ENCODE measurements around the gene CRACR2B. TPM values are rescaled to one million over a fixed set of nuclear protein-coding genes. Genes with fewer than 3 reads are reported as not detected.

CRACR2B gene
- total RNA-seq, 4 donors from 2014 or later = 82.7 to 373 (median 210) TPM

DNA sequence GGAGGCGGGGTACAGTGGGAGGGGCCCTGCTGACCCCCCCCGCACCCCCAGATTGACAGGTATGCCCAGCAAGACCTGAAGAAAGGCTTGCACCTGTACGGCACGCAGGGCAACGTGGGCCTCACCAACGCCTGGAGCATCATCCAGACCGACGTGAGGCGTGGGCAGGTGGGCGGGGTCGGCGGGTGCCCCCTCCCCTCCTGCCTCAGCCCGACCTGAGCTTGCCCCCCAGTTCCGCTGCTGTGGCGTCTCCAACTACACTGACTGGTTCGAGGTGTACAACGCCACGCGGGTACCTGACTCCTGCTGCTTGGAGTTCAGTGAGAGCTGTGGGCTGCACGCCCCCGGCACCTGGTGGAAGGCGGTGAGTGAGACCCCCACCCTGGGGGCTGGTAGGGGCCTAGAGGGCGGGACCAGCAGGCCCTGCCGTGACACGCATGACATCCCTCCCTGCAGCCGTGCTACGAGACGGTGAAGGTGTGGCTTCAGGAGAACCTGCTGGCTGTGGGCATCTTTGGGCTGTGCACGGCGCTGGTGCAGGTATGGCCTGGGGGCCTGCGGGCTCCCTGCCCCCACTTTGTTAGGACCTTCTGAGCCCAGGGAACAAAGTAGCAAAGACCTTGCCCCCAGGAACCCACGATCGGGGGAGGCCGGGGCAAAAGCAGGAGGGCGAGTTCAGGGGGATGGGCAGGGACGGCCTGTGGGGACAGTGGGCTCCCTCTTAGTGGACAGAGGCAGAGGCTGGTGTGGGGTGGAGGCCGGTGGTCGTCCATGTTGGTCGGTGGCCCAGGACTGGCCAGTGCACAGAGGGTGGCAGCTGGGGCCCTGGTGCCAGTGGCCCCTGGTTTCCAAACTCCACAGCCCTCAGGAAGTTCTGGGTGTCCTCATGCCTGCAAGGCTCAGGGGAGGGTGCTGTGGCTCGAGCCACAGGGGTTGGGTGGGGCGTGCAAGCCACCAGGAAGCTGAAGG, 38.0 kb downstream of the CRACR2B start:
- Histone ChIP-seq H3K27me3 (peaks cover 36% of the 10 kb centered on the region), H3K4me3 (no peak overlapping the region), H3K4me1 (peaks cover 0 to 10% (median 4%) of the 10 kb centered on the region in 4 donors), H3K27ac (no peak overlapping the region), H3K36me3 (no peaks in the 10 kb centered on the region), H3K9me3 (no peaks in the 10 kb centered on the region)
- in situ Hi-C loops (cut with MboI; ENCODE audit: low pct_ligation_motif_present in 1 of 4, low pct_unique_long_range_greater_than_20kb in 1 of 4, low sequenced_read_pairs in 3 of 4) = loop anchor here in 2 of 4 donors (25.0 kb wide), 1 partner anchor 172 kb away; the partner anchor contains the start of gene MUC6 (in 2 of the 2)
- DNase-seq = no peak
- no peak for TF ChIP-seq POLR2A (IDR thresholded peaks at IDR 0.05)
- no peak for TF ChIP-seq POLR2AphosphoS5 (IDR thresholded peaks at IDR 0.05)
- TF ChIP-seq EP300 (IDR thresholded peaks at IDR 0.05; ENCODE audit: low read depth) = no peak
- TF ChIP-seq, protein P1, sequence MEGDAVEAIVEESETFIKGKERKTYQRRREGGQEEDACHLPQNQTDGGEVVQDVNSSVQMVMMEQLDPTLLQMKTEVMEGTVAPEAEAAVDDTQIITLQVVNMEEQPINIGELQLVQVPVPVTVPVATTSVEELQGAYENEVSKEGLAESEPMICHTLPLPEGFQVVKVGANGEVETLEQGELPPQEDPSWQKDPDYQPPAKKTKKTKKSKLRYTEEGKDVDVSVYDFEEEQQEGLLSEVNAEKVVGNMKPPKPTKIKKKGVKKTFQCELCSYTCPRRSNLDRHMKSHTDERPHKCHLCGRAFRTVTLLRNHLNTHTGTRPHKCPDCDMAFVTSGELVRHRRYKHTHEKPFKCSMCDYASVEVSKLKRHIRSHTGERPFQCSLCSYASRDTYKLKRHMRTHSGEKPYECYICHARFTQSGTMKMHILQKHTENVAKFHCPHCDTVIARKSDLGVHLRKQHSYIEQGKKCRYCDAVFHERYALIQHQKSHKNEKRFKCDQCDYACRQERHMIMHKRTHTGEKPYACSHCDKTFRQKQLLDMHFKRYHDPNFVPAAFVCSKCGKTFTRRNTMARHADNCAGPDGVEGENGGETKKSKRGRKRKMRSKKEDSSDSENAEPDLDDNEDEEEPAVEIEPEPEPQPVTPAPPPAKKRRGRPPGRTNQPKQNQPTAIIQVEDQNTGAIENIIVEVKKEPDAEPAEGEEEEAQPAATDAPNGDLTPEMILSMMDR (IDR thresholded peaks at IDR 0.05) = no peak
- WGBS, 2 donors (ENCODE audit: low coverage in 1 of 2) = 67% methylated on average over 39 of the region's 41 CpGs; no CpG with 5 or more reads in 1 of the 2 donors
- intact Hi-C loops (cut with DNase I; ENCODE audit: low total_unique reads) = no loop called here

DNA sequence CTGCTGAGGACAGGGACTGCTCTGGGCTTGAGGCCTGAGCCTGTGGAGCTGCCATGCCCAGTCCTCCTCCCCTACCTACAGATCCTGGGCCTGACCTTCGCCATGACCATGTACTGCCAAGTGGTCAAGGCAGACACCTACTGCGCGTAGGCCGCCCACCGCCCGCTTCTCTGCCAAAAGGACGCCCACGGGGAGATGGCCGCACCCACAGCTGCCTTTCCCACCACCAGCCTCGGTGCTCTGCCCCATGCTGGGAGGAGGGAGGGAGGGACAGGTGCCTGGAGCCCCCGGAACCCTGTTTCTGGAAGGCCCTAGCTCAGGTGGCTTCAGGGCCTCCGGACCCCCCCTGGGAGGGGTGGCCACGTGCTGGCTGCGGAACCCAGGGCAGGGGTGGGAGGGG, 38.8 kb downstream of the CRACR2B start:
- Histone ChIP-seq H3K27me3 (peaks cover 30% of the 10 kb centered on the region), H3K36me3 (no peaks in the 10 kb centered on the region), H3K9me3 (no peaks in the 10 kb centered on the region), H3K27ac (no peak overlapping the region), H3K4me1 (peaks cover 0 to 10% (median 4%) of the 10 kb centered on the region in 4 donors), H3K4me3 (no peak overlapping the region)
- no peak for DNase-seq
- intact Hi-C loops (cut with DNase I; ENCODE audit: low total_unique reads) (no loop called here), in situ Hi-C loops (cut with MboI; ENCODE audit: low pct_ligation_motif_present in 1 of 4, low pct_unique_long_range_greater_than_20kb in 1 of 4, low sequenced_read_pairs in 3 of 4) (loop anchor here in 2 of 4 donors (25.0 kb wide), 1 partner anchor 171 kb away; the partner anchor contains the start of gene MUC6 (in 2 of the 2))
- TF ChIP-seq POLR2A (IDR thresholded peaks at IDR 0.05) = no peak
- TF ChIP-seq POLR2AphosphoS5 (IDR thresholded peaks at IDR 0.05) = no peak
- TF ChIP-seq, protein P1 (IDR thresholded peaks at IDR 0.05) = no peak
- no peak for TF ChIP-seq EP300 (IDR thresholded peaks at IDR 0.05; ENCODE audit: low read depth)
- WGBS, 2 donors (ENCODE audit: low coverage in 1 of 2) = 87% methylated on average over 14 of the region's 14 CpGs; no CpG with 5 or more reads in 1 of the 2 donors

DNA sequence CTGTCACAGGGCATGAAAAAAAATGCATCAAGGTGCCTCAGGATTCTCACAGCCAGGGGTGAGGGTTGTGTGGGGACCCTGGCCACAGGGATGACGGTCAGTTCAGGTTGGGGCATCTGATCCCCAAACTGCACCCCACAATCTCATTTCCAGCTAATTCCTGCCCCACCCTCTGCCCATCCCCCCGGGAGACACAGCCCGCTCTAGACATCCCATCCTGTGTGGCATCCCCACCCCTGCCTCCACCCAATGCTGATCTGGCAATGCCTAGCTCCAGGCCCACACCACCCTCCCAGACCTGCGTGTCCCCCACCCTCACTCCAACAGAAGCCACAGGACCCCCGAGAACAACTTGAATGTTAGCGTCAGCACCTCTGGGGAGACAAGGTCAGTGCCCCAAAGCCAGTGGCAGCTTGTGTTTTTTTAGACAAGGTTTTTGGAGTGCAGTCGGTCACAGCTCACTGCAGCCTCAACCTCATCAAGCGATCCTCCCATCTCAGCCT, 40.2 kb downstream of the CRACR2B start:
- intact Hi-C loops (cut with DNase I; ENCODE audit: low total_unique reads) = no loop called here
- H3K9me3 ChIP-seq = no peaks in the 10 kb centered on the region
- no peak for DNase-seq
- TF ChIP-seq, protein P1 (IDR thresholded peaks at IDR 0.05) = no peak
- TF ChIP-seq POLR2A (IDR thresholded peaks at IDR 0.05) (no peak), POLR2AphosphoS5 (IDR thresholded peaks at IDR 0.05) (no peak), EP300 (IDR thresholded peaks at IDR 0.05; ENCODE audit: low read depth) (no peak)
- no peaks in the 10 kb centered on the region for H3K36me3 ChIP-seq
- no peak overlapping the region for H3K4me3 ChIP-seq
- in situ Hi-C loops (cut with MboI; ENCODE audit: low pct_ligation_motif_present in 1 of 4, low pct_unique_long_range_greater_than_20kb in 1 of 4, low sequenced_read_pairs in 3 of 4) = loop anchor here in 2 of 4 donors (25.0 kb wide), 1 partner anchor 169 kb away; the partner anchor contains the start of gene MUC6 (in 2 of the 2)
- H3K27ac ChIP-seq = no peak overlapping the region
- WGBS, 2 donors (ENCODE audit: low coverage in 1 of 2) = 91% methylated on average over 8 of the region's 8 CpGs; no CpG with 5 or more reads in 1 of the 2 donors
- H3K4me1 ChIP-seq = no peaks in the 10 kb centered on the region
- H3K27me3 ChIP-seq = peaks cover 16% of the 10 kb centered on the region

DNA sequence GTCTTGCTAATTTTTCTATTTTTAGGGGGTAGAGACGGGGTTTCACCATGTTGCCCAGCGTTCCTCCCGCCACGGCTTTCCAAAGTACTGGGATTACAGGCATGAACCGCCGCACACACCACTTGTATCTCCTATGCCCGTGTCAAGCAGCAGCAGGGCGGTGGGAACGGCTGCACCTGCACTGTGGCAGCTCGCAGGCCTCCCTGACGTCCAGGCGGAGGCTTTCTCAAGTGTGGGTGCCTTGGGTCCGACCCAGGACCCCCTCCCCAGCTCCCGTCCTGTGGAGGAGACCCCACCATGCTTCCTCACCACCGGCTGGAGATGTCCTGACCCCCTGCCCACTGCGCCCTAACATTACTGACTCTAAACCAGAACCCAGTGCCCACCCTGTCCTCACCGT, 40.7 kb downstream of the CRACR2B start:
- in situ Hi-C loops (cut with MboI; ENCODE audit: low pct_ligation_motif_present in 1 of 4, low pct_unique_long_range_greater_than_20kb in 1 of 4, low sequenced_read_pairs in 3 of 4) (loop anchor here in 2 of 4 donors (25.0 kb wide), 1 partner anchor 169 kb away; the partner anchor contains the start of gene MUC6 (in 2 of the 2)), intact Hi-C loops (cut with DNase I; ENCODE audit: low total_unique reads) (no loop called here)
- no peak for TF ChIP-seq POLR2A (IDR thresholded peaks at IDR 0.05)
- TF ChIP-seq, protein P1 (IDR thresholded peaks at IDR 0.05) = no peak
- TF ChIP-seq POLR2AphosphoS5 (IDR thresholded peaks at IDR 0.05) = no peak
- TF ChIP-seq EP300 (IDR thresholded peaks at IDR 0.05; ENCODE audit: low read depth) = no peak
- no peak for DNase-seq
- H3K27ac ChIP-seq = no peak overlapping the region
- H3K9me3 ChIP-seq = no peaks in the 10 kb centered on the region
- H3K4me1 ChIP-seq = no peaks in the 10 kb centered on the region
- H3K4me3 ChIP-seq = no peak overlapping the region
- WGBS, 2 donors (ENCODE audit: low coverage in 1 of 2) = 92% methylated on average over 17 of the region's 17 CpGs; no CpG with 5 or more reads in 1 of the 2 donors
- H3K36me3 ChIP-seq = no peaks in the 10 kb centered on the region
- peaks cover 11% of the 10 kb centered on the region for H3K27me3 ChIP-seq

Data from transverse colon (tissue), 4 donors.